Breast epithelium (tissue), 3 donors: ENCODE results near the gene ORC6.

Source experiments
- CTCF ChIP-seq, 3 donors: fragments of 450-650 bp; IDR thresholded peaks; one replicate each; pipeline ENCODE4 v1.5.1; 2016 to 2017; ENCODE audit warnings: antibody characterized with exemption in 3 of 3, mild to moderate bottlenecking in 3 of 3, moderate library complexity in 3 of 3
- POLR2A ChIP-seq: fragments of 450-650 bp; IDR thresholded peaks from one replicate; pipeline ENCODE4 v1.6.1; 2016; ENCODE audit warnings: antibody characterized with exemption, mild to moderate bottlenecking, moderate library complexity
- POLR2AphosphoS5 ChIP-seq, 3 donors: sonication (generic); formaldehyde crosslinking; IDR thresholded peaks; one replicate each; pipeline ENCODE4 v1.6.1; 2017; ENCODE audit warnings: antibody characterized with exemption in 3 of 3

GRCh38 chr16:46658925-46659324 lies 30.5 kb upstream of the ORC6 start:
- TF ChIP-seq CTCF (IDR thresholded peaks at IDR 0.05) (no peak), POLR2A (no peak), POLR2AphosphoS5 (IDR thresholded peaks at IDR 0.05) (no peak)
